ENCODE results near the gene LKAAEAR1. TPM values are rescaled to one million over a fixed set of nuclear protein-coding genes. Genes with fewer than 3 reads are reported as not detected.

LKAAEAR1 gene
- not detected in 2 replicates for total RNA-seq

GRCh38 chr20:64083804-64084684 is at the start of gene LKAAEAR1:
Gene LKAAEAR1, minus strand, starts transcription at chr20:64084398. Its CDS starts 179 bp downstream, at chr20:64084219.

GRCh38 chr20:64106981-64107735 is 23.0 kb upstream of the LKAAEAR1 start, which contains the start of gene NPBWR2:
Gene NPBWR2, minus strand, starts transcription at chr20:64107565. Its CDS starts 734 bp downstream, at chr20:64106831.

GRCh38 chr20:64080013-64080812 is 4.0 kb downstream of the LKAAEAR1 start, which contains the start of gene OPRL1:
Gene OPRL1, plus strand, starts transcription at chr20:64080082. Its CDS starts 12,639 bp downstream, at chr20:64092721.

GRCh38 chr20:64079273-64080012 is 4.8 kb downstream of the LKAAEAR1 start, which contains the start of gene RGS19:
Gene RGS19, minus strand, starts transcription at chr20:64079518. Its CDS starts 2,632 bp downstream, at chr20:64076886.

GRCh38 chr20:64062596-64063388 is 21.4 kb downstream of the LKAAEAR1 start, which contains the start of gene TCEA2:
Gene TCEA2, plus strand, starts transcription at chr20:64063198. Its CDS starts 115 bp downstream, at chr20:64063313.

GRCh38 chr20:64049060-64049877 is 34.9 kb downstream of the LKAAEAR1 start, which contains the start of gene SOX18:
Gene SOX18, minus strand, starts transcription at chr20:64049639. Its CDS starts 123 bp downstream, at chr20:64049516.

GRCh38 chr20:64035933-64036345 is 48.3 kb downstream of the LKAAEAR1 start, which contains the start of gene C20orf204:
Gene C20orf204, plus strand, starts transcription at chr20:64036182. Its CDS starts 142 bp downstream, at chr20:64036324.

Small RNAs within 50 kb of the gene (small RNA-seq; reads per million reads assigned to genes)
- not detected for gene AL355803.1
- 1.5 reads per million, percentile 35 among the genes with 10 or more reads in this experiment for gene MIR6813

Other genes with a start within 250 kb of the LKAAEAR1 start
- not detected in 2 replicates for gene ABHD16B, start 222.9 kb downstream of the LKAAEAR1 start, total RNA-seq
- 96.7 and 106 TPM in 2 replicates for gene TPD52L2, start 219.1 kb downstream of the LKAAEAR1 start, total RNA-seq
- gene DNAJC5, start 189.3 kb downstream of the LKAAEAR1 start, total RNA-seq: 63.8 and 66.5 TPM in 2 replicates
- 22.4 and 22.8 TPM in 2 replicates for gene UCKL1, start 128.0 kb downstream of the LKAAEAR1 start, total RNA-seq
- 18.5 and 23.9 TPM in 2 replicates for gene ZNF512B, start 114.5 kb downstream of the LKAAEAR1 start, total RNA-seq
- 0.49 TPM in 2 replicates for gene SAMD10, start 104.8 kb downstream of the LKAAEAR1 start, total RNA-seq
- 54.9 and 55.3 TPM in 2 replicates for gene PRPF6, start 103.3 kb downstream of the LKAAEAR1 start, total RNA-seq
- 1.7 and 2.6 TPM in 2 replicates for gene C20orf204, start 48.2 kb downstream of the LKAAEAR1 start, total RNA-seq
- gene SOX18, start 34.8 kb downstream of the LKAAEAR1 start, total RNA-seq: 0.16 and 0.24 TPM in 2 replicates
- gene TCEA2, start 21.2 kb downstream of the LKAAEAR1 start, total RNA-seq: 23.3 and 24.0 TPM in 2 replicates
- gene RGS19, start 4.9 kb downstream of the LKAAEAR1 start, total RNA-seq: 12.7 and 14.5 TPM in 2 replicates
- gene OPRL1, start 4.3 kb downstream of the LKAAEAR1 start, total RNA-seq: 2.4 and 3.2 TPM in 2 replicates
- gene NPBWR2, start 23.2 kb upstream of the LKAAEAR1 start, total RNA-seq: not detected in 2 replicates
- not detected in 2 replicates for gene MYT1, start 80.1 kb upstream of the LKAAEAR1 start, total RNA-seq
- gene PCMTD2, start 171.3 kb upstream of the LKAAEAR1 start, total RNA-seq: 63.0 and 67.2 TPM in 2 replicates

Measured in hair follicle dermal papilla cell (primary cell).